Measurements from ENCODE around the gene KBTBD7. TPM values are rescaled to one million over a fixed set of nuclear protein-coding genes. Genes with fewer than 3 reads are reported as not detected.
A peak's percentile ranks its signal among the peaks of the same experiment; 100 is the strongest.

Gene KBTBD7
- total and polyA plus RNA-seq, 2 of the 13 experiments (the other 11 are each of a cell fraction or from before 2014, with no cell fraction given): 3.6 to 9.0 TPM

- H3K36me3 ChIP-seq (replicated peaks in 1 of 2; ENCODE audit: control insufficient read depth in 1 of 2, insufficient read depth in 2 of 2, low read length in 2 of 2): peaks cover 2 to 22% of the 10 kb centered on the region in 2 experiments
- no peaks in the 10 kb centered on the region for H3K27me3 ChIP-seq (ENCODE audit: control insufficient read depth in 1 of 2, insufficient read depth in 2 of 2, low read length in 2 of 2)
- H2AFZ ChIP-seq (ENCODE audit: low read length): no peak overlapping the region
- CTCF ChIA-PET (ENCODE audit: low intra/inter-chr PET ratio, low total read pairs): interaction anchor here (2.0 kb wide), 1 partner anchor 147 kb away, joined by 22 read pairs; no protein-coding TSS in a partner anchor
- peak; percentile 91 for ATAC-seq
- WGBS (ENCODE audit: low lambda C conversion rate): 49% methylated on average over 6 of the region's 6 CpGs
- peak; percentile 89 for FAIRE-seq
- H4K20me1 ChIP-seq (ENCODE audit: insufficient read depth, low read length): no peaks in the 10 kb centered on the region
- intact Hi-C loops (cut with micrococcal nuclease; ENCODE audit: unreplicated experiment) (loop anchor here (1.0 kb wide), 2 partner anchors 90 to 147 kb away; partner anchors contain the start of gene KBTBD6), in situ Hi-C loops (cut with HindIII; ENCODE audit: extremely low pct_ligation_motif_present, low pct_unique_long_range_greater_than_20kb) (loop anchor here (5.0 kb wide), 1 partner anchor 150 kb away; no protein-coding TSS in a partner anchor)
- H3K27ac ChIP-seq (ENCODE audit: extremely low read length, insufficient read depth, low read length): no peak overlapping the region
- DNase-seq (ENCODE audit: low spot score): peak; percentile 50
- BruUV-seq (replicated peaks): no TSS peak
- no peaks in the 10 kb centered on the region for H3K9me3 ChIP-seq (ENCODE audit: low read length)
- H3K79me2 ChIP-seq (ENCODE audit: insufficient read depth, low read length): no peaks in the 10 kb centered on the region
- POLR2A ChIA-PET: no interaction called here
- H3K4me1 ChIP-seq (ENCODE audit: insufficient read depth, low read length): peaks cover 11% of the 10 kb centered on the region; the same call in 1 of the 2 replicates
- no peak overlapping the region for H3K4me2 ChIP-seq (ENCODE audit: low read depth, low read length)
- H3K9ac ChIP-seq (ENCODE audit: insufficient read depth, low read depth, low read length): no peak overlapping the region
- no peak overlapping the region for H3K4me3 ChIP-seq (replicated peaks in 1 of 3; ENCODE audit: insufficient read depth in 1 of 3, low read depth in 2 of 3, low read length in 3 of 3)
- TF ChIP-seq GATAD2A (CRISPR knock-in tag; IDR thresholded peaks at IDR 0.05) (0 out of 2 replicates have a peak, but pooled peaks have one; percentile 27), ZNF614 (CRISPR knock-in tag; IDR thresholded peaks at IDR 0.05; ENCODE audit: borderline replicate concordance) (peak; percentile 69; the same call in 1 of the 2 replicates), RAD21 (CRISPR knock-in tag; IDR thresholded peaks at IDR 0.05) (peak; percentile 40; the same call in 1 of the 2 replicates), ARID5B (CRISPR knock-in tag; IDR thresholded peaks at IDR 0.05) (0 out of 2 replicates have a peak, but pooled peaks have one; percentile 13), CTCF (CRISPR knock-in tag; IDR thresholded peaks at IDR 0.05) (peak; percentile 76), AKNA (CRISPR knock-in tag; IDR thresholded peaks at IDR 0.05; ENCODE audit: borderline replicate concordance) (no peak), STAG1 (CRISPR knock-in tag; IDR thresholded peaks at IDR 0.05) (peak; percentile 68), ZNF138 (CRISPR knock-in tag; IDR thresholded peaks at IDR 0.05; ENCODE audit: low read depth) (no peak), ZNF558 (CRISPR knock-in tag; IDR thresholded peaks at IDR 0.05; ENCODE audit: borderline replicate concordance) (no peak), SMC3 (IDR thresholded peaks at IDR 0.05; ENCODE audit: low read length) (peak; percentile 83), GLI4 (CRISPR knock-in tag; IDR thresholded peaks at IDR 0.05; ENCODE audit: borderline replicate concordance) (no peak)
Measured at GRCh38 chr13:41222259-41222852, 28.0 kb upstream of the KBTBD7 start.
